HCT116 (cell line): Measurements from ENCODE around the gene SLC19A3. TPM values are rescaled to one million over a fixed set of nuclear protein-coding genes. Genes with fewer than 3 reads are reported as not detected.
"Not testable (repeated sequence)": the region's sequence is repeated elsewhere in the genome, so short reads cannot be mapped to it uniquely, and the experiment has no call there.

Source experiments
- ATAC-seq: fragments of 200-7000 bp; cut with Tn5 transposase; 2 replicates; pipeline ENCODE4 v1.9.1; 2020; ENCODE audit warnings: mild to moderate bottlenecking, moderate library complexity
- BruUV-seq: library from RNA; stranded (reverse); fragments of 400-500 nt; replicated peaks from 2 replicates; lab custom pipeline; 2021; lab: Mats Ljungman, UMichigan
- CTCF ChIA-PET: fragments of 300-600 bp; sonication (Branson Sonifier 250); formaldehyde crosslinking; loops from one replicate; lab custom pipeline; 2021; ENCODE audit warnings: antibody characterized with exemption; lab: Charles Lee
- POLR2A ChIA-PET: fragments of 300-600, 350-600 bp; sonication (Branson Sonifier 250); formaldehyde crosslinking; loops from one replicate; lab custom pipeline; 2021; ENCODE audit warnings: antibody characterized with exemption; lab: Charles Lee
- RAD21 ChIA-PET, 2 experiments: fragments of 300-600 bp; sonication (Branson Sonifier 250); formaldehyde crosslinking; loops; one replicate each; lab custom pipeline; 2023; ENCODE audit warnings: low total read pairs in 2 of 2; ENCODE audit not compliant: uncharacterized antibody in 2 of 2, unreplicated experiment in 2 of 2, low non-redundant PET in 1 of 2; lab: Charles Lee
- DNase-seq: peaks from one replicate; pipeline ENCODE4 v3.0.0-alpha.2; 2010; ENCODE audit warnings: low read depth, low spot score
- H2AFZ ChIP-seq: fragments of 200-600 bp; shearing (Covaris generic), sonication (generic); 2 replicates; pipeline ENCODE4 v1.6.1; 2017; ENCODE audit warnings: low read depth, mixed run types, mixed read lengths, antibody characterized with exemption, low read length; ENCODE audit not compliant: poor library complexity, severe bottlenecking
- H3K27ac ChIP-seq: 2 replicates; pipeline ENCODE4 v1.5.1; 2012; ENCODE audit warnings: low read depth, low read length
- H3K27me3 ChIP-seq: fragments of 200-600 bp; sonication (generic); 2 replicates; pipeline ENCODE4 v1.6.1; 2016; ENCODE audit warnings: mixed run types, low read length, mixed read lengths; ENCODE audit not compliant: insufficient read depth
- H3K36me3 ChIP-seq, 2 experiments: fragments of 200-500 bp in 1 of 2; fragments of 200-600 bp in 1 of 2; sonication (Bioruptor generic) in 1 of 2; sonication (generic) in 1 of 2; 2 replicates each; pipeline versions ENCODE4 v1.5.1 to v1.6.1; 2014 to 2016; ENCODE audit warnings: low read length in 2 of 2, inconsistent platforms in 1 of 2, mixed read lengths in 1 of 2, mixed run types in 1 of 2; ENCODE audit not compliant: insufficient read depth in 2 of 2, control insufficient read depth in 1 of 2
- H3K4me1 ChIP-seq, 2 experiments: fragments of 200-600 bp in 1 of 2; sonication (generic) in 1 of 2; 2 replicates each; pipeline versions ENCODE4 v1.5.1 to v1.6.1; 2012 to 2017; ENCODE audit warnings: low read length in 2 of 2, inconsistent platforms in 1 of 2, mild to moderate bottlenecking in 1 of 2, mixed read lengths in 1 of 2, mixed run types in 1 of 2, moderate library complexity in 1 of 2; ENCODE audit not compliant: insufficient read depth in 2 of 2, control insufficient read depth in 1 of 2
- H3K4me2 ChIP-seq: fragments of 200-600 bp; sonication (generic); 2 replicates; pipeline ENCODE4 v1.6.1; 2017; ENCODE audit warnings: mixed run types, low read length, mixed read lengths
- H3K4me3 ChIP-seq, 2 experiments: fragments of 200-600 bp in 1 of 2; sonication (generic) in 1 of 2; replicated peaks in 1 of 2; 2 replicates each; pipeline ENCODE4 v1.5.1; 2011 to 2016; ENCODE audit warnings: low read length in 2 of 2, control low read depth in 1 of 2, low read depth in 1 of 2, mild to moderate bottlenecking in 1 of 2, mixed read lengths in 1 of 2, mixed run types in 1 of 2
- H3K79me2 ChIP-seq: fragments of 200-600 bp; sonication (generic); 2 replicates; pipeline ENCODE4 v1.6.1; 2017; ENCODE audit warnings: mild to moderate bottlenecking, mixed run types, low read length, moderate library complexity, mixed read lengths; ENCODE audit not compliant: insufficient read depth
- H3K9ac ChIP-seq: fragments of 200-600 bp; sonication (generic); 2 replicates; pipeline ENCODE4 v1.6.1; 2016; ENCODE audit warnings: low read length, mixed read lengths
- H3K9me2 ChIP-seq: fragments of 200-600 bp; sonication (generic), shearing (Covaris generic); 2 replicates; pipeline ENCODE4 v1.6.1; 2017; ENCODE audit warnings: mixed run types, mild to moderate bottlenecking, moderate library complexity; ENCODE audit not compliant: insufficient read depth
- H3K9me3 ChIP-seq, 2 experiments: fragments of 200-500 bp in 1 of 2; fragments of 200-600 bp in 1 of 2; sonication (Bioruptor generic) in 1 of 2; sonication (generic) in 1 of 2; 2 replicates each; pipeline ENCODE4 v1.6.1; 2014 to 2017; ENCODE audit warnings: low read length in 2 of 2, mixed read lengths in 2 of 2, inconsistent platforms in 1 of 2, low read depth in 1 of 2, mild to moderate bottlenecking in 1 of 2, mixed run types in 1 of 2, moderate library complexity in 1 of 2; ENCODE audit not compliant: control insufficient read depth in 1 of 2, insufficient read depth in 1 of 2
- H4K20me1 ChIP-seq: fragments of 200-600 bp; sonication (generic), shearing (Covaris generic); 2 replicates; pipeline ENCODE4 v1.6.1; 2017; ENCODE audit warnings: mixed run types, mild to moderate bottlenecking, moderate library complexity; ENCODE audit not compliant: insufficient read depth
- ATF3 ChIP-seq: IDR thresholded peaks from 2 replicates; pipeline ENCODE4 v1.6.1; 2012
- CEBPB ChIP-seq: IDR thresholded peaks from 2 replicates; pipeline ENCODE4 v1.6.1; 2012; ENCODE audit warnings: low read depth
- CTCF ChIP-seq, 3 experiments: fragments of 200-600 bp in 1 of 3; sonication (generic) in 1 of 3; IDR thresholded peaks in 2 of 3; conservative IDR thresholded peaks in 1 of 3; 2 replicates each; pipeline ENCODE4 v1.5.1; 2012 to 2017; ENCODE audit warnings: low read depth in 2 of 3, low read length in 2 of 3, antibody characterized with exemption in 1 of 3, borderline replicate concordance in 1 of 3, control low read depth in 1 of 3, mild to moderate bottlenecking in 1 of 3, mixed read lengths in 1 of 3, mixed run types in 1 of 3, moderate library complexity in 1 of 3; ENCODE audit not compliant: insufficient read depth in 1 of 3
- EGR1 ChIP-seq: IDR thresholded peaks from 2 replicates; pipeline ENCODE4 v1.6.1; 2012; ENCODE audit warnings: low read depth
- EZH2 ChIP-seq: fragments of 200-600 bp; sonication (generic); IDR thresholded peaks from 2 replicates; pipeline ENCODE4 v1.6.1; 2017; ENCODE audit warnings: antibody characterized with exemption, mixed run types
- EZH2phosphoT487 ChIP-seq: fragments of 200-600 bp; IDR thresholded peaks from 2 replicates; pipeline ENCODE4 v1.6.1; 2018; ENCODE audit warnings: antibody characterized with exemption, borderline replicate concordance
- JUND ChIP-seq: IDR thresholded peaks from 2 replicates; pipeline ENCODE4 v1.6.1; 2012
- MAX ChIP-seq: IDR thresholded peaks from 2 replicates; pipeline ENCODE4 v1.6.1; 2012
- POLR2AphosphoS5 ChIP-seq: IDR thresholded peaks from 2 replicates; pipeline ENCODE4 v1.6.1; 2011; ENCODE audit warnings: mild to moderate bottlenecking, low read depth, low read length, moderate library complexity
- SIN3A ChIP-seq: IDR thresholded peaks from 2 replicates; pipeline ENCODE4 v1.6.1; 2012; ENCODE audit warnings: low read depth
- SP1 ChIP-seq: IDR thresholded peaks from 2 replicates; pipeline ENCODE4 v1.6.1; 2012; ENCODE audit warnings: low read depth
- SRF ChIP-seq: IDR thresholded peaks from 2 replicates; pipeline ENCODE4 v1.6.1; 2012; ENCODE audit warnings: low read depth
- TCF7L2 ChIP-seq: IDR thresholded peaks from 2 replicates; pipeline ENCODE4 v1.7.0; 2011; ENCODE audit warnings: borderline replicate concordance, inconsistent platforms; ENCODE audit not compliant: insufficient read depth, insufficient read length; ENCODE audit errors: extremely low read depth
- YY1 ChIP-seq: IDR thresholded peaks from 2 replicates; pipeline ENCODE4 v1.6.1; 2011; ENCODE audit warnings: low read length, low read depth, moderate library complexity, mild to moderate bottlenecking; ENCODE audit not compliant: insufficient replicate concordance; ENCODE audit errors: extremely low read depth
- ZFX ChIP-seq: fragments of 450-650 bp; IDR thresholded peaks from 2 replicates; pipeline ENCODE4 v1.6.1; 2017
- ZNF274 ChIP-seq: fragments of 200-500 bp; sonication (Bioruptor generic); IDR thresholded peaks from 2 replicates; pipeline ENCODE4 v1.6.1; 2014; ENCODE audit warnings: mild to moderate bottlenecking, low read depth, low read length, inconsistent platforms
- intact Hi-C: fragments of 100-400 bp; cut with micrococcal nuclease; formaldehyde crosslinking; loops from 2 replicates; pipeline ENCODE4 v1.10.0; 2022
- total RNA-seq: library from RNA; stranded (reverse); gene quantifications from one replicate; pipeline ENCODE4 v1.2.1, GENCODE V29; 2021; ENCODE audit not compliant: unreplicated experiment

SLC19A3 gene
- total RNA-seq, 1 experiment from 2014 or later, result not detected

- intact Hi-C loops, result no loop called here
- CTCF ChIA-PET, result no interaction called here
Measured at GRCh38 chr2:227674485-227674884, 43.3 kb downstream of the SLC19A3 start.

GRCh38 chr2:227673620-227674019, 44.2 kb downstream of the SLC19A3 start:
- DNase-seq, H3K9me2 ChIP-seq, H3K4me2 ChIP-seq, RAD21 ChIA-PET, H3K27ac ChIP-seq, H4K20me1 ChIP-seq, H3K4me1 ChIP-seq, H3K9ac ChIP-seq, H3K27me3 ChIP-seq, intact Hi-C loops, BruUV-seq, H3K79me2 ChIP-seq, H3K4me3 ChIP-seq, ATAC-seq, H2AFZ ChIP-seq, CTCF ChIA-PET, H3K9me3 ChIP-seq, H3K36me3 ChIP-seq, POLR2A ChIA-PET: not testable (repeated sequence)

More at GRCh38 chr2:227674485-227674884, 43.3 kb downstream of the SLC19A3 start:
- Histone ChIP-seq H3K9me2 (no peaks in the 10 kb centered on the region), H3K4me2 (no peak overlapping the region), H3K9me3 (no peaks in the 10 kb centered on the region), H3K36me3 (no peaks in the 10 kb centered on the region), H2AFZ (no peak overlapping the region), H3K79me2 (no peaks in the 10 kb centered on the region)
- POLR2A ChIA-PET, result no interaction called here
- no TSS peak for BruUV-seq
- no peak for DNase-seq
- TF ChIP-seq EZH2phosphoT487 (no peak), YY1 (no peak), POLR2AphosphoS5 (no peak), EZH2 (no peak), ZNF274 (no peak), SRF (no peak), ATF3 (no peak), CEBPB (no peak), ZFX (no peak), SP1 (no peak), SIN3A (no peak), JUND (no peak), CTCF (IDR thresholded peaks at IDR 0.05 in 2 of 3, conservative IDR thresholded peaks at IDR 0.05 in 1 of 3; ENCODE audit: borderline replicate concordance in 1 of 3, insufficient read depth in 1 of 3, low read depth in 2 of 3, low read length in 2 of 3) (no peak), EGR1 (no peak), MAX (no peak), TCF7L2 (no peak)
- TF ChIP-seq, all 23 proteins: peak for 0
- no peaks in the 10 kb centered on the region for H4K20me1 ChIP-seq
- H3K27me3 ChIP-seq, result no peaks in the 10 kb centered on the region
- ATAC-seq, result no peak
- RAD21 ChIA-PET, result no interaction called here
- H3K4me1 ChIP-seq, result no peaks in the 10 kb centered on the region
- no peak overlapping the region for H3K4me3 ChIP-seq
- H3K27ac ChIP-seq, result no peak overlapping the region
- H3K9ac ChIP-seq, result no peak overlapping the region
